ENCODE data around the gene CEP290. TPM values are rescaled to one million over a fixed set of nuclear protein-coding genes. Genes with fewer than 3 reads are reported as not detected.

CEP290 gene
- total and polyA plus RNA-seq, 2 of the 13 experiments (the other 11 are each of a cell fraction or from before 2014, with no cell fraction given) = 2.4 to 10.8 TPM

- ChIA-PET POLR2A (no interaction called here), CTCF (ENCODE audit: low intra/inter-chr PET ratio, low total read pairs) (no interaction called here)
- Histone ChIP-seq H3K4me3 (replicated peaks in 1 of 3; ENCODE audit: insufficient read depth in 1 of 3, low read depth in 2 of 3, low read length in 3 of 3) (no peak overlapping the region), H3K4me1 (ENCODE audit: insufficient read depth, low read length) (no peaks in the 10 kb centered on the region), H3K4me2 (ENCODE audit: low read depth, low read length) (no peak overlapping the region), H3K27me3 (ENCODE audit: control insufficient read depth in 1 of 2, insufficient read depth in 2 of 2, low read length in 2 of 2) (no peaks in the 10 kb centered on the region), H3K79me2 (ENCODE audit: insufficient read depth, low read length) (no peaks in the 10 kb centered on the region), H3K27ac (ENCODE audit: extremely low read length, insufficient read depth, low read length) (no peak overlapping the region), H3K9me3 (ENCODE audit: low read length) (no peaks in the 10 kb centered on the region), H2AFZ (ENCODE audit: low read length) (no peak overlapping the region), H3K9ac (ENCODE audit: insufficient read depth, low read depth, low read length) (no peak overlapping the region), H3K36me3 (replicated peaks in 1 of 2; ENCODE audit: control insufficient read depth in 1 of 2, insufficient read depth in 2 of 2, low read length in 2 of 2) (peaks cover 1 to 3% of the 10 kb centered on the region in 2 experiments; a peak in 2 of 5 replicates), H4K20me1 (ENCODE audit: insufficient read depth, low read length) (no peaks in the 10 kb centered on the region)
- ATAC-seq (no peak), DNase-seq (ENCODE audit: low spot score) (no peak), FAIRE-seq (no peak)
- in situ Hi-C loops (cut with HindIII; ENCODE audit: extremely low pct_ligation_motif_present, low pct_unique_long_range_greater_than_20kb) (no loop called here), intact Hi-C loops (cut with micrococcal nuclease; ENCODE audit: unreplicated experiment) (no loop called here)
- TF ChIP-seq ARNTL (CRISPR knock-in tag; IDR thresholded peaks at IDR 0.05) = no peak
- TF ChIP-seq HMG20B (CRISPR knock-in tag; conservative IDR thresholded peaks at IDR 0.05) = no peak
- no peak for TF ChIP-seq ETV5 (CRISPR knock-in tag; IDR thresholded peaks at IDR 0.05; ENCODE audit: borderline replicate concordance)
- no peak for TF ChIP-seq POGK (CRISPR knock-in tag; conservative IDR thresholded peaks at IDR 0.05)
- no peak for TF ChIP-seq SP2 (CRISPR knock-in tag; IDR thresholded peaks at IDR 0.05)
- TF ChIP-seq ZNF7 (CRISPR knock-in tag; IDR thresholded peaks at IDR 0.05) = no peak
- no peak for TF ChIP-seq REL (CRISPR knock-in tag; conservative IDR thresholded peaks at IDR 0.05)
- TF ChIP-seq ZNF260 (CRISPR knock-in tag; IDR thresholded peaks at IDR 0.05; ENCODE audit: borderline replicate concordance, low read depth) = no peak
- no peak for TF ChIP-seq ZNF143 (CRISPR knock-in tag; IDR thresholded peaks at IDR 0.05)
- TF ChIP-seq ZNF792 (CRISPR knock-in tag; IDR thresholded peaks at IDR 0.05) = no peak
- TF ChIP-seq NBN (conservative IDR thresholded peaks at IDR 0.05) = no peak
- no peak for TF ChIP-seq DPF2 (CRISPR knock-in tag; IDR thresholded peaks at IDR 0.05; ENCODE audit: borderline replicate concordance, low read depth)
- TF ChIP-seq HIVEP1 (CRISPR knock-in tag; IDR thresholded peaks at IDR 0.05) = no peak
- no TSS peak for BruUV-seq (replicated peaks)
- 98% methylated on average over 2 of the region's 2 CpGs for WGBS (ENCODE audit: low lambda C conversion rate)
Observed at GRCh38 chr12:88063375-88063774, 78.5 kb downstream of the CEP290 start.
